Nephron (organoid): ENCODE data around the gene MEIS3.
"Not testable (repeated sequence)": the region's sequence is repeated elsewhere in the genome, so short reads cannot be mapped to it uniquely, and the experiment has no call there.

Experiments used
- H3K27ac Mint-ChIP-seq, 3 experiments: 2 replicates each; pipeline ENCODE4 v1.8.0; 2020; ENCODE audit warnings: mixed read lengths in 3 of 3, mild to moderate bottlenecking in 2 of 3, moderate library complexity in 1 of 3
- H3K27me3 Mint-ChIP-seq: 2 replicates; pipeline ENCODE4 v1.8.0; 2021; ENCODE audit warnings: low read depth, mild to moderate bottlenecking, moderate library complexity, mixed read lengths
- H3K36me3 Mint-ChIP-seq: 2 replicates; pipeline ENCODE4 v1.8.0; 2020; ENCODE audit warnings: low read depth, mixed read lengths
- H3K4me1 Mint-ChIP-seq: 2 replicates; pipeline ENCODE4 v1.8.0; 2020; ENCODE audit warnings: mixed read lengths
- H3K4me3 Mint-ChIP-seq, 3 experiments: 2 replicates each; pipeline ENCODE4 v1.8.0; 2020; ENCODE audit warnings: mild to moderate bottlenecking in 3 of 3, mixed read lengths in 3 of 3, moderate library complexity in 2 of 3
- H3K9me3 Mint-ChIP-seq: 2 replicates; pipeline ENCODE4 v1.8.0; 2020; ENCODE audit warnings: mixed read lengths
- CTCF ChIP-seq, 3 experiments: fragments of 200-600 bp; sonication (generic); IDR thresholded peaks; one replicate each; pipeline ENCODE4 v1.5.0; 2021; ENCODE audit warnings: antibody characterized with exemption in 3 of 3; ENCODE audit not compliant: unreplicated experiment in 3 of 3

MEIS3 gene

GRCh38 chr19:47371261-47371660 lies 48.1 kb downstream of the MEIS3 start:
- TF ChIP-seq CTCF (IDR thresholded peaks at IDR 0.05; ENCODE audit: unreplicated experiment in 3 of 3), result no peak
- Mint-ChIP-seq H3K4me1 (peaks cover 5% of the 10 kb centered on the region), H3K36me3 (peaks cover 40% of the 10 kb centered on the region), H3K27me3 (no peaks in the 10 kb centered on the region), H3K9me3 (no peaks in the 10 kb centered on the region), H3K4me3 (no peak overlapping the region), H3K27ac (no peak overlapping the region)

DNA sequence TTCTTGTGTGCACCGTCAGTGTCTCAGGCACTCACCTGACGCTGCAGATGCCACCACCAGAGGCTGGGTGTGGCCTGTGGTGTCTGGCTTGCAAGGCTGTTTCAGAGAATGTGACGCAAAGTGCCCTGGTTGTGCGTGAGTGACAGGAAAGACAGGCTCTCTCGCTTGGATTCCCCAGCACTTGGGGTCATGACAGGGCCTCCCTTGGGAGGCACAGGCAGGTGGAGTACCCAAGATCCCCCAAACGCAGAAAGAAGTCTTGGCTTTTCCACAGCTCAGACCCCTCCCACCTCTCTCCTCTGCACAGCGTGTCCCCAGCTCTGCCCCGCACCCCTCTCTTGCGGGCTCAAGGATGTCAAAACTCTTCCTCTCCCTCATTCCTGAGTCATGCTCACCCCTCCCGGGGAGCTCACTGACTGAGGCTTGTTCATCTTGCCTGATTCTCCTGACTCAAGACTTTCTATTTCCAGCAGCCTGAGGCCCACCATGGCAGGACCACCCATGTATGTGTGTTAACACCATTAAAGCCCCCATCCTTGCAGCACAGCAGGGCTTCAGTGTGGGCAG lies 49.2 kb downstream of the MEIS3 start:
- Mint-ChIP-seq H3K4me1 (peaks cover 5% of the 10 kb centered on the region), H3K27ac (peak overlapping the region; percentile 66 to 93 (median 68)), H3K27me3 (no peaks in the 10 kb centered on the region), H3K9me3 (no peaks in the 10 kb centered on the region), H3K36me3 (peaks cover 41% of the 10 kb centered on the region), H3K4me3 (no peak overlapping the region)
- no peak for TF ChIP-seq CTCF (IDR thresholded peaks at IDR 0.05; ENCODE audit: unreplicated experiment in 3 of 3)

- peaks cover 55% of the 10 kb centered on the region for H3K36me3 Mint-ChIP-seq
- not testable (repeated sequence) for H3K27me3 Mint-ChIP-seq, H3K9me3 Mint-ChIP-seq, H3K27ac Mint-ChIP-seq, H3K4me3 Mint-ChIP-seq, H3K4me1 Mint-ChIP-seq
Observed at GRCh38 chr19:47365455-47365854, 53.9 kb downstream of the MEIS3 start.

DNA sequence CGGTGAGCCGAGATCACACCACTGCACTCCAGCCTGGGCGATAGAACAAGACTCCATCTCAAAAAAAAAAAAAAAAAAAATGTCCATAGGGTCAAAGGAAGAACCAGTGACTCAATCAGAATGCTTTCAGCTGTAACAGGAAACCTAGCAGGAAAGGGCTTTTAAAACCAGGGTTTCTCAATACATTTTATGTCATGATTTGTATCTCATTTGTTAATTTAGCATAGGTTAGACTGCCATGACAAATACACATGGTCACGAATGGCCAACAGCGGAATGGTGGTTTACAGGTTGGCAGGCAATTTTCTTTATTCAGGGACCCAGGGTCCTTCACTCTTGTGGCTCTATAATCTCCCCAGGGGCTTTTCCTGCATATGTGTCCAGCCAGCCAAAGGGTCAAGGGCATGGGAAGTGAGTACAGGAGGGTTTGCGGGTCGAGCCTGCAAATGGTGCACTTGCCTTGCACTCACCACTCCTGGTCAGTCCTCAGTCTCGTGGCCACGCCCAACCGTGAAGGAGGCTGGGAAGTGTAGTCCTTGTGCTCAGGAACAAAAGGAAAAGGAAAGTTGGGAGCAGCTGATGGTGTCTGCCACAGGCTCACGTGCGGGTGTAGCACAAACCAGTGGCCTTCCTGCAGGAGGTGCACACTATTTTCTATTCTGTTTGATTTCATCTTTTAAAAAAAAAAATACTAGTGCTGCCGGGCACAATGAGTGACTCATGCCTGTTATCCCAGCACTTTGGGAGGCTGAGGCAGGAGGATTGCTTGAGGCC lies 55.4 kb downstream of the MEIS3 start:
- Mint-ChIP-seq H3K36me3 (peaks cover 53% of the 10 kb centered on the region), H3K27ac (no peak overlapping the region), H3K9me3 (no peaks in the 10 kb centered on the region), H3K27me3 (no peaks in the 10 kb centered on the region), H3K4me3 (no peak overlapping the region), H3K4me1 (no peaks in the 10 kb centered on the region)
- TF ChIP-seq CTCF (IDR thresholded peaks at IDR 0.05; ENCODE audit: unreplicated experiment in 3 of 3), result no peak

DNA sequence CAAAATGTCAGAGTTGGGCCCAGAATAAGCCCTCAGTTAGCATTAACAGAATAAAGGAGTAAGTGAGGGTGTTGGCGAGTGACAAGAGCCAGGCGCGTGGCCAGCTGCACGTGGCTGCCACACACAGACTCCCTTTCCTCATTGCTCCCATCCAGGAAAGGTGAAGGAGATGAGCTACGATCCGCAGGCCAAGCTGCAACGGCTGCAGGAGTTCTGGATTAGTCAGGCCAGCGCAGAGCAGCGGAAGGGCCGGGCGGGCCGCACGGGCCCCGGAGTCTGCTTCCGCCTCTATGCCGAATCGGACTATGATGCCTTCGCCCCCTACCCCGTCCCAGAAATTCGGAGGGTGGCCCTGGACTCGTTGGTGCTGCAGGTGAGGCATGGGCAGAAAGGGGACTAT lies 57.0 kb downstream of the MEIS3 start:
- no peak overlapping the region for H3K27ac Mint-ChIP-seq
- no peaks in the 10 kb centered on the region for H3K9me3 Mint-ChIP-seq
- no peak overlapping the region for H3K4me3 Mint-ChIP-seq
- no peak for TF ChIP-seq CTCF (IDR thresholded peaks at IDR 0.05; ENCODE audit: unreplicated experiment in 3 of 3)
- H3K27me3 Mint-ChIP-seq, result no peaks in the 10 kb centered on the region
- no peaks in the 10 kb centered on the region for H3K4me1 Mint-ChIP-seq
- H3K36me3 Mint-ChIP-seq, result peaks cover 62% of the 10 kb centered on the region

DNA sequence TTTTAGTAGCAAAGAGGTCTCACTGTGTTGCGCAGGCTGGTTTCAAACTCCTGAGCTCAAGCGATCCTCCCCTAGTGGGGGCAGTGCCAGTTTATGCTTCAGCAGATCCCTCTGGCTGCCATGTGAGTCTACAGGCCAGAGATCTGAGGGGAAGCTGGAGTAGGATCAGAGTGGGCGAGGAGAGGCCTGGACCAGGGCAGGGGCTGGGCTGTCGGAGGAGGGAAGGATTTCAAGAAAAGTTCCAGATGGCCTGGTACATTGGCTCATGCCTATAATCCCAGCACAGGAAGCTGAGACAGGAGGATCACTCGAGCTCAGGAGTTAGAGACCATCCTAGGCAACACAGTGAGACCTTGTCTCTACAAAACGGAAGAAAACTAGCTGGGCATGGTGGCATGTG lies 60.4 kb downstream of the MEIS3 start:
- Mint-ChIP-seq H3K36me3 (peaks cover 83% of the 10 kb centered on the region), H3K9me3 (no peaks in the 10 kb centered on the region), H3K4me3 (no peak overlapping the region), H3K27ac (no peak overlapping the region), H3K4me1 (no peaks in the 10 kb centered on the region), H3K27me3 (no peaks in the 10 kb centered on the region)
- no peak for TF ChIP-seq CTCF (IDR thresholded peaks at IDR 0.05; ENCODE audit: unreplicated experiment in 3 of 3)
